HCT116 (cell line): Measurements from ENCODE around the gene DNAJB7. TPM values are rescaled to one million over a fixed set of nuclear protein-coding genes. Genes with fewer than 3 reads are reported as not detected.

ENCODE experiments used
- ATAC-seq: fragments of 200-7000 bp; cut with Tn5 transposase; 2 replicates; pipeline ENCODE4 v1.9.1; 2020; ENCODE audit warnings: mild to moderate bottlenecking, moderate library complexity
- Bru-seq: library from RNA; stranded (reverse); fragments of 400-500 nt; gene quantifications from one replicate; lab custom pipeline; 2021; lab: Mats Ljungman, UMichigan
- BruChase-seq, 2 experiments: library from RNA; stranded (reverse); fragments of 400-500 nt; gene quantifications; one replicate each; lab custom pipeline; 2021; lab: Mats Ljungman, UMichigan
- BruUV-seq: library from RNA; stranded (reverse); fragments of 400-500 nt; replicated peaks from 2 replicates; lab custom pipeline; 2021; lab: Mats Ljungman, UMichigan
- CTCF ChIA-PET: fragments of 300-600 bp; sonication (Branson Sonifier 250); formaldehyde crosslinking; loops from one replicate; lab custom pipeline; 2021; ENCODE audit warnings: antibody characterized with exemption; lab: Charles Lee
- POLR2A ChIA-PET: fragments of 300-600, 350-600 bp; sonication (Branson Sonifier 250); formaldehyde crosslinking; loops from one replicate; lab custom pipeline; 2021; ENCODE audit warnings: antibody characterized with exemption; lab: Charles Lee
- RAD21 ChIA-PET, 2 experiments: fragments of 300-600 bp; sonication (Branson Sonifier 250); formaldehyde crosslinking; loops; one replicate each; lab custom pipeline; 2023; ENCODE audit warnings: low total read pairs in 2 of 2; ENCODE audit not compliant: uncharacterized antibody in 2 of 2, unreplicated experiment in 2 of 2, low non-redundant PET in 1 of 2; lab: Charles Lee
- DNase-seq: peaks from one replicate; pipeline ENCODE4 v3.0.0-alpha.2; 2010; ENCODE audit warnings: low read depth, low spot score
- H2AFZ ChIP-seq: fragments of 200-600 bp; shearing (Covaris generic), sonication (generic); 2 replicates; pipeline ENCODE4 v1.6.1; 2017; ENCODE audit warnings: low read depth, mixed run types, mixed read lengths, antibody characterized with exemption, low read length; ENCODE audit not compliant: poor library complexity, severe bottlenecking
- H3K27ac ChIP-seq: 2 replicates; pipeline ENCODE4 v1.5.1; 2012; ENCODE audit warnings: low read depth, low read length
- H3K27me3 ChIP-seq: fragments of 200-600 bp; sonication (generic); 2 replicates; pipeline ENCODE4 v1.6.1; 2016; ENCODE audit warnings: mixed run types, low read length, mixed read lengths; ENCODE audit not compliant: insufficient read depth
- H3K36me3 ChIP-seq, 2 experiments: fragments of 200-500 bp in 1 of 2; fragments of 200-600 bp in 1 of 2; sonication (Bioruptor generic) in 1 of 2; sonication (generic) in 1 of 2; 2 replicates each; pipeline versions ENCODE4 v1.5.1 to v1.6.1; 2014 to 2016; ENCODE audit warnings: low read length in 2 of 2, inconsistent platforms in 1 of 2, mixed read lengths in 1 of 2, mixed run types in 1 of 2; ENCODE audit not compliant: insufficient read depth in 2 of 2, control insufficient read depth in 1 of 2
- H3K4me1 ChIP-seq, 2 experiments: fragments of 200-600 bp in 1 of 2; sonication (generic) in 1 of 2; 2 replicates each; pipeline versions ENCODE4 v1.5.1 to v1.6.1; 2012 to 2017; ENCODE audit warnings: low read length in 2 of 2, inconsistent platforms in 1 of 2, mild to moderate bottlenecking in 1 of 2, mixed read lengths in 1 of 2, mixed run types in 1 of 2, moderate library complexity in 1 of 2; ENCODE audit not compliant: insufficient read depth in 2 of 2, control insufficient read depth in 1 of 2
- H3K4me2 ChIP-seq: fragments of 200-600 bp; sonication (generic); 2 replicates; pipeline ENCODE4 v1.6.1; 2017; ENCODE audit warnings: mixed run types, low read length, mixed read lengths
- H3K4me3 ChIP-seq, 2 experiments: fragments of 200-600 bp in 1 of 2; sonication (generic) in 1 of 2; replicated peaks in 1 of 2; 2 replicates each; pipeline ENCODE4 v1.5.1; 2011 to 2016; ENCODE audit warnings: low read length in 2 of 2, control low read depth in 1 of 2, low read depth in 1 of 2, mild to moderate bottlenecking in 1 of 2, mixed read lengths in 1 of 2, mixed run types in 1 of 2
- H3K79me2 ChIP-seq: fragments of 200-600 bp; sonication (generic); 2 replicates; pipeline ENCODE4 v1.6.1; 2017; ENCODE audit warnings: mild to moderate bottlenecking, mixed run types, low read length, moderate library complexity, mixed read lengths; ENCODE audit not compliant: insufficient read depth
- H3K9ac ChIP-seq: fragments of 200-600 bp; sonication (generic); 2 replicates; pipeline ENCODE4 v1.6.1; 2016; ENCODE audit warnings: low read length, mixed read lengths
- H3K9me2 ChIP-seq: fragments of 200-600 bp; sonication (generic), shearing (Covaris generic); 2 replicates; pipeline ENCODE4 v1.6.1; 2017; ENCODE audit warnings: mixed run types, mild to moderate bottlenecking, moderate library complexity; ENCODE audit not compliant: insufficient read depth
- H3K9me3 ChIP-seq, 2 experiments: fragments of 200-500 bp in 1 of 2; fragments of 200-600 bp in 1 of 2; sonication (Bioruptor generic) in 1 of 2; sonication (generic) in 1 of 2; 2 replicates each; pipeline ENCODE4 v1.6.1; 2014 to 2017; ENCODE audit warnings: low read length in 2 of 2, mixed read lengths in 2 of 2, inconsistent platforms in 1 of 2, low read depth in 1 of 2, mild to moderate bottlenecking in 1 of 2, mixed run types in 1 of 2, moderate library complexity in 1 of 2; ENCODE audit not compliant: control insufficient read depth in 1 of 2, insufficient read depth in 1 of 2
- H4K20me1 ChIP-seq: fragments of 200-600 bp; sonication (generic), shearing (Covaris generic); 2 replicates; pipeline ENCODE4 v1.6.1; 2017; ENCODE audit warnings: mixed run types, mild to moderate bottlenecking, moderate library complexity; ENCODE audit not compliant: insufficient read depth
- CEBPB ChIP-seq: IDR thresholded peaks from 2 replicates; pipeline ENCODE4 v1.6.1; 2012; ENCODE audit warnings: low read depth
- CTCF ChIP-seq, 3 experiments: fragments of 200-600 bp in 1 of 3; sonication (generic) in 1 of 3; IDR thresholded peaks in 2 of 3; conservative IDR thresholded peaks in 1 of 3; 2 replicates each; pipeline ENCODE4 v1.5.1; 2012 to 2017; ENCODE audit warnings: low read depth in 2 of 3, low read length in 2 of 3, antibody characterized with exemption in 1 of 3, borderline replicate concordance in 1 of 3, control low read depth in 1 of 3, mild to moderate bottlenecking in 1 of 3, mixed read lengths in 1 of 3, mixed run types in 1 of 3, moderate library complexity in 1 of 3; ENCODE audit not compliant: insufficient read depth in 1 of 3
- EGR1 ChIP-seq: IDR thresholded peaks from 2 replicates; pipeline ENCODE4 v1.6.1; 2012; ENCODE audit warnings: low read depth
- ELF1 ChIP-seq: IDR thresholded peaks from 2 replicates; pipeline ENCODE4 v1.6.1; 2012; ENCODE audit warnings: low read depth, borderline replicate concordance
- EZH2phosphoT487 ChIP-seq: fragments of 200-600 bp; IDR thresholded peaks from 2 replicates; pipeline ENCODE4 v1.6.1; 2018; ENCODE audit warnings: antibody characterized with exemption, borderline replicate concordance
- FOSL1 ChIP-seq: IDR thresholded peaks from 2 replicates; pipeline ENCODE4 v1.6.1; 2012; ENCODE audit warnings: low read depth
- JUND ChIP-seq: IDR thresholded peaks from 2 replicates; pipeline ENCODE4 v1.6.1; 2012
- POLR2A ChIP-seq: IDR thresholded peaks from 2 replicates; pipeline ENCODE4 v1.7.0; 2011; ENCODE audit warnings: borderline replicate concordance; ENCODE audit not compliant: insufficient read depth, insufficient read length; ENCODE audit errors: extremely low read depth
- POLR2AphosphoS5 ChIP-seq: IDR thresholded peaks from 2 replicates; pipeline ENCODE4 v1.6.1; 2011; ENCODE audit warnings: mild to moderate bottlenecking, low read depth, low read length, moderate library complexity
- RAD21 ChIP-seq: IDR thresholded peaks from 2 replicates; pipeline ENCODE4 v1.6.1; 2012; ENCODE audit warnings: low read depth, mild to moderate bottlenecking
- SRF ChIP-seq: IDR thresholded peaks from 2 replicates; pipeline ENCODE4 v1.6.1; 2012; ENCODE audit warnings: low read depth
- TCF7L2 ChIP-seq: IDR thresholded peaks from 2 replicates; pipeline ENCODE4 v1.7.0; 2011; ENCODE audit warnings: borderline replicate concordance, inconsistent platforms; ENCODE audit not compliant: insufficient read depth, insufficient read length; ENCODE audit errors: extremely low read depth
- ZNF274 ChIP-seq: fragments of 200-500 bp; sonication (Bioruptor generic); IDR thresholded peaks from 2 replicates; pipeline ENCODE4 v1.6.1; 2014; ENCODE audit warnings: mild to moderate bottlenecking, low read depth, low read length, inconsistent platforms
- intact Hi-C: fragments of 100-400 bp; cut with micrococcal nuclease; formaldehyde crosslinking; loops from 2 replicates; pipeline ENCODE4 v1.10.0; 2022
- long read RNA-seq: library from polyadenylated mRNA; unstranded; transcript quantifications from one replicate; pipeline ENCODE4 v2.0.0, GENCODE V29; 2021; ENCODE audit not compliant: unreplicated experiment
- polyA plus RNA-seq: library from polyadenylated mRNA; unstranded; fragments of >200 nt; gene quantifications from 2 replicates; pipeline ENCODE4 v1.2.1, GENCODE V29; 2012; ENCODE audit warnings: missing spikeins
- total RNA-seq: library from RNA; stranded (reverse); gene quantifications from one replicate; pipeline ENCODE4 v1.2.1, GENCODE V29; 2021; ENCODE audit not compliant: unreplicated experiment
- TF ChIP-seq, protein P1 (sequence below): IDR thresholded peaks from 2 replicates; pipeline ENCODE4 v1.6.1; 2011; ENCODE audit warnings: mild to moderate bottlenecking, low read length, moderate library complexity; ENCODE audit not compliant: insufficient replicate concordance; ENCODE audit errors: extremely low read depth

Gene DNAJB7
- not detected for total RNA-seq
- 0.04 and 0.06 TPM in 2 replicates for polyA plus RNA-seq
- Bru-seq, nascent RNA: not detected
- not detected for BruChase-seq, experiment 1, labeled RNA remaining after a 6-hour chase
- BruChase-seq, experiment 2, labeled RNA remaining after a 2-hour chase: not detected
- long read RNA-seq, partial matches to known transcripts: 0 of 1 reads
- long read RNA-seq, other reads (novel, unspliced or antisense): 0 of 1 reads

DNA sequence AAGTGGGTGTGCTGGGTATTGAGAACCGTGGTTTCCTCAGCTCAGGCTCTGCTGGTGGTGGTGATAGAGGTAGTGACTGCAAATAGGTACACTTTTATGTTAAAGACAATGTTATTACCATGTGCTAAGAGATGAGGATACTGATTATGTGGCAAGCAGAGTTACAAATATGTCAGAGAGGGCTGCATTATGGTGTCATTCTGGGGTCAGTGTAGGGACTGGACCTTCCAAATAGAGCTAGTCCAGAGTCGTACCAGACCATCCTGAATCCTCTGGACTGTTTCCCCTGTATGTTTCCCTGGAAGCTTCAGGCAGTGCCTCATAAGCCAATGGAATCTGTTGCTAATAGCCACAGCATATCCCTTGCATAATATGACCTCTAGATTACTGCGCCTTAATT lies at the start of gene DNAJB7:
DNAJB7 (minus strand) TSS at position 101 of the 400 bp plus-strand sequence. CDS start 119 bp downstream, outside the sequence.
- ChIA-PET RAD21 (no interaction called here), CTCF (no interaction called here), POLR2A (no interaction called here)
- Histone ChIP-seq H4K20me1 (no peaks in the 10 kb centered on the region; the same call in 1 of the 2 replicates), H3K9ac (no peak within 1 kb of the TSS), H3K27ac (no peak within 1 kb of the TSS), H3K27me3 (no peaks in the 10 kb centered on the region), H3K4me2 (no peak within 1 kb of the TSS), H3K9me3 (no peaks in the 10 kb centered on the region), H3K79me2 (peaks cover 88% of the 10 kb centered on the region), H3K36me3 (no peaks in the 10 kb centered on the region; a peak in 2 of 4 replicates), H2AFZ (no peak within 1 kb of the TSS), H3K4me1 (peaks cover 4 to 7% of the 10 kb centered on the region in 2 experiments; a peak in 3 of 4 replicates), H3K9me2 (no peaks in the 10 kb centered on the region), H3K4me3 (no peak within 1 kb of the TSS)
- intact Hi-C loops: no loop called here
- ATAC-seq: no peak
- no TSS peak for BruUV-seq
- TF ChIP-seq CTCF (IDR thresholded peaks at IDR 0.05 in 2 of 3, conservative IDR thresholded peaks at IDR 0.05 in 1 of 3; ENCODE audit: borderline replicate concordance in 1 of 3, insufficient read depth in 1 of 3, low read depth in 2 of 3, low read length in 2 of 3) (no peak), SRF (no peak), EZH2phosphoT487 (no peak), ZNF274 (no peak), TCF7L2 (no peak), ELF1 (no peak), FOSL1 (no peak), RAD21 (no peak), JUND (no peak), EGR1 (no peak), CEBPB (no peak), POLR2A (no peak), POLR2AphosphoS5 (no peak)
- TF ChIP-seq, protein P1, sequence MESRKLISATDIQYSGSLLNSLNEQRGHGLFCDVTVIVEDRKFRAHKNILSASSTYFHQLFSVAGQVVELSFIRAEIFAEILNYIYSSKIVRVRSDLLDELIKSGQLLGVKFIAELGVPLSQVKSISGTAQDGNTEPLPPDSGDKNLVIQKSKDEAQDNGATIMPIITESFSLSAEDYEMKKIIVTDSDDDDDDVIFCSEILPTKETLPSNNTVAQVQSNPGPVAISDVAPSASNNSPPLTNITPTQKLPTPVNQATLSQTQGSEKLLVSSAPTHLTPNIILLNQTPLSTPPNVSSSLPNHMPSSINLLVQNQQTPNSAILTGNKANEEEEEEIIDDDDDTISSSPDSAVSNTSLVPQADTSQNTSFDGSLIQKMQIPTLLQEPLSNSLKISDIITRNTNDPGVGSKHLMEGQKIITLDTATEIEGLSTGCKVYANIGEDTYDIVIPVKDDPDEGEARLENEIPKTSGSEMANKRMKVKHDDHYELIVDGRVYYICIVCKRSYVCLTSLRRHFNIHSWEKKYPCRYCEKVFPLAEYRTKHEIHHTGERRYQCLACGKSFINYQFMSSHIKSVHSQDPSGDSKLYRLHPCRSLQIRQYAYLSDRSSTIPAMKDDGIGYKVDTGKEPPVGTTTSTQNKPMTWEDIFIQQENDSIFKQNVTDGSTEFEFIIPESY: no peak
- TF ChIP-seq, all 23 proteins: peak for 0
- DNase-seq: no peak
